ENCODE measurements around the gene MOSPD3.
A peak's percentile ranks its signal among the peaks of the same experiment; 100 is the strongest.
"Not testable (repeated sequence)": the region's sequence is repeated elsewhere in the genome, so short reads cannot be mapped to it uniquely, and the experiment has no call there.

The MOSPD3 gene

GRCh38 chr7:100564405-100564804 is 47.9 kb upstream of the MOSPD3 start:
- DNase-seq (ENCODE audit: low spot score); H4K91ac ChIP-seq (ENCODE audit: low read depth, low read length, poor library complexity); H2AFZ ChIP-seq (ENCODE audit: low read length); H2BK5ac ChIP-seq (ENCODE audit: low read length); H2BK120ac ChIP-seq (ENCODE audit: low read depth, low read length); H3K9me3 ChIP-seq (replicated peaks in 1 of 2; ENCODE audit: control insufficient read depth in 2 of 2, insufficient read depth in 1 of 2, low read depth in 1 of 2, low read length in 2 of 2); H3K14ac ChIP-seq (ENCODE audit: low read length); H4K8ac ChIP-seq (ENCODE audit: low read depth, low read length); H3K79me1 ChIP-seq (ENCODE audit: low read depth, low read length); H2BK12ac ChIP-seq (ENCODE audit: low read length); H3K27me3 ChIP-seq (ENCODE audit: control insufficient read depth in 3 of 3, insufficient read depth in 3 of 3, low read depth in 1 of 3, low read length in 3 of 3); H2BK15ac ChIP-seq (ENCODE audit: low read length); H3K4me2 ChIP-seq (ENCODE audit: insufficient read depth, low read length, poor library complexity, severe bottlenecking); H3K27ac ChIP-seq (replicated peaks; ENCODE audit: low read length); H3K4me3 ChIP-seq (ENCODE audit: low read length in 2 of 2): not testable (repeated sequence)
- Histone ChIP-seq H3K36me3 (replicated peaks in 1 of 2; ENCODE audit: control insufficient read depth in 2 of 2, insufficient read depth in 2 of 2, low read length in 2 of 2) (peaks cover 4 to 23% of the 10 kb centered on the region in 2 donors), H2AK5ac (ENCODE audit: low read depth, low read length) (peak overlapping the region; percentile 73), H3K18ac (ENCODE audit: low read length) (peak overlapping the region; percentile 34), H3K9ac (ENCODE audit: low read depth, low read length, poor library complexity) (peak overlapping the region; percentile 63), H3K23ac (ENCODE audit: low read depth, low read length, poor library complexity) (peak overlapping the region; percentile 59), H3K4me1 (ENCODE audit: control insufficient read depth in 2 of 2, insufficient read depth in 1 of 2, low read depth in 1 of 2, low read length in 2 of 2) (peaks cover 8 to 26% of the 10 kb centered on the region in 2 donors), H3K4ac (ENCODE audit: low read length) (peak overlapping the region; percentile 84)
- no CpG with 5 or more reads among the region's 6 CpGs for WGBS, 2 donors (ENCODE audit: extremely low coverage in 2 of 2, insufficient read length in 2 of 2, insufficient replicate concordance in 1 of 2)

GRCh38 chr7:100565133-100565571 is 47.2 kb upstream of the MOSPD3 start:
- Histone ChIP-seq H4K8ac (ENCODE audit: low read depth, low read length) (no peak overlapping the region), H2BK12ac (ENCODE audit: low read length) (no peak overlapping the region), H4K91ac (ENCODE audit: low read depth, low read length, poor library complexity) (no peak overlapping the region), H3K4ac (ENCODE audit: low read length) (no peak overlapping the region), H3K27ac (replicated peaks; ENCODE audit: low read length) (no peak overlapping the region), H2BK15ac (ENCODE audit: low read length) (no peak overlapping the region), H3K4me2 (ENCODE audit: insufficient read depth, low read length, poor library complexity, severe bottlenecking) (no peak overlapping the region), H2BK5ac (ENCODE audit: low read length) (no peak overlapping the region), H3K18ac (ENCODE audit: low read length) (no peak overlapping the region), H3K23ac (ENCODE audit: low read depth, low read length, poor library complexity) (no peak overlapping the region), H2AK5ac (ENCODE audit: low read depth, low read length) (no peak overlapping the region), H3K9ac (ENCODE audit: low read depth, low read length, poor library complexity) (no peak overlapping the region), H3K79me1 (ENCODE audit: low read depth, low read length) (peaks cover 2% of the 10 kb centered on the region), H3K27me3 (ENCODE audit: control insufficient read depth in 3 of 3, insufficient read depth in 3 of 3, low read depth in 1 of 3, low read length in 3 of 3) (peaks cover 0 to 2% (median 0%) of the 10 kb centered on the region in 3 experiments), H2AFZ (ENCODE audit: low read length) (no peak overlapping the region), H3K9me3 (replicated peaks in 1 of 2; ENCODE audit: control insufficient read depth in 2 of 2, insufficient read depth in 1 of 2, low read depth in 1 of 2, low read length in 2 of 2) (peaks cover 0 to 1% of the 10 kb centered on the region in 2 donors), H3K36me3 (replicated peaks in 1 of 2; ENCODE audit: control insufficient read depth in 2 of 2, insufficient read depth in 2 of 2, low read length in 2 of 2) (peaks cover 4 to 23% of the 10 kb centered on the region in 2 donors), H3K4me1 (ENCODE audit: control insufficient read depth in 2 of 2, insufficient read depth in 1 of 2, low read depth in 1 of 2, low read length in 2 of 2) (peaks cover 12 to 33% of the 10 kb centered on the region in 2 donors), H3K14ac (ENCODE audit: low read length) (no peak overlapping the region), H3K4me3 (ENCODE audit: low read length in 2 of 2) (no peak overlapping the region), H2BK120ac (ENCODE audit: low read depth, low read length) (no peak overlapping the region)
- DNase-seq (ENCODE audit: low spot score) = no peak
- no CpG with 5 or more reads among the region's 11 CpGs for WGBS, 2 donors (ENCODE audit: extremely low coverage in 2 of 2, insufficient read length in 2 of 2, insufficient replicate concordance in 1 of 2)

GRCh38 chr7:100566018-100566531 is 46.3 kb upstream of the MOSPD3 start:
- no peak overlapping the region for H2BK5ac ChIP-seq (ENCODE audit: low read length)
- no peak overlapping the region for H2BK12ac ChIP-seq (ENCODE audit: low read length)
- DNase-seq (ENCODE audit: low spot score) = no peak
- peaks cover 0 to 2% of the 10 kb centered on the region in 2 donors for H3K9me3 ChIP-seq (replicated peaks in 1 of 2; ENCODE audit: control insufficient read depth in 2 of 2, insufficient read depth in 1 of 2, low read depth in 1 of 2, low read length in 2 of 2)
- H3K4me1 ChIP-seq (ENCODE audit: control insufficient read depth in 2 of 2, insufficient read depth in 1 of 2, low read depth in 1 of 2, low read length in 2 of 2) = peaks cover 17 to 37% of the 10 kb centered on the region in 2 donors
- H2BK120ac ChIP-seq (ENCODE audit: low read depth, low read length) = no peak overlapping the region
- no peak overlapping the region for H4K91ac ChIP-seq (ENCODE audit: low read depth, low read length, poor library complexity)
- peaks cover 3 to 23% of the 10 kb centered on the region in 2 donors for H3K36me3 ChIP-seq (replicated peaks in 1 of 2; ENCODE audit: control insufficient read depth in 2 of 2, insufficient read depth in 2 of 2, low read length in 2 of 2)
- H3K4me3 ChIP-seq (ENCODE audit: low read length in 2 of 2) = no peak overlapping the region
- no peak overlapping the region for H3K27ac ChIP-seq (replicated peaks; ENCODE audit: low read length)
- no peak overlapping the region for H3K4me2 ChIP-seq (ENCODE audit: insufficient read depth, low read length, poor library complexity, severe bottlenecking)
- peaks cover 0 to 7% (median 0%) of the 10 kb centered on the region in 3 experiments for H3K27me3 ChIP-seq (ENCODE audit: control insufficient read depth in 3 of 3, insufficient read depth in 3 of 3, low read depth in 1 of 3, low read length in 3 of 3)
- H4K8ac ChIP-seq (ENCODE audit: low read depth, low read length) = no peak overlapping the region
- no peak overlapping the region for H2BK15ac ChIP-seq (ENCODE audit: low read length)
- WGBS, 2 donors (ENCODE audit: extremely low coverage in 2 of 2, insufficient read length in 2 of 2, insufficient replicate concordance in 1 of 2) = no CpG with 5 or more reads among the region's 6 CpGs
- H3K14ac ChIP-seq (ENCODE audit: low read length) = no peak overlapping the region
- H3K4ac ChIP-seq (ENCODE audit: low read length) = no peak overlapping the region
- H3K79me1 ChIP-seq (ENCODE audit: low read depth, low read length) = peaks cover 3% of the 10 kb centered on the region
- no peak overlapping the region for H3K18ac ChIP-seq (ENCODE audit: low read length)
- no peak overlapping the region for H3K9ac ChIP-seq (ENCODE audit: low read depth, low read length, poor library complexity)
- no peak overlapping the region for H2AFZ ChIP-seq (ENCODE audit: low read length)
- H3K23ac ChIP-seq (ENCODE audit: low read depth, low read length, poor library complexity) = no peak overlapping the region
- no peak overlapping the region for H2AK5ac ChIP-seq (ENCODE audit: low read depth, low read length)

- Histone ChIP-seq H2BK120ac (ENCODE audit: low read depth, low read length) (no peak overlapping the region), H3K4me3 (ENCODE audit: low read length in 2 of 2) (no peak overlapping the region), H3K4ac (ENCODE audit: low read length) (no peak overlapping the region), H3K23ac (ENCODE audit: low read depth, low read length, poor library complexity) (no peak overlapping the region), H3K4me1 (ENCODE audit: control insufficient read depth in 2 of 2, insufficient read depth in 1 of 2, low read depth in 1 of 2, low read length in 2 of 2) (peaks cover 28 to 46% of the 10 kb centered on the region in 2 donors), H2AK5ac (ENCODE audit: low read depth, low read length) (no peak overlapping the region), H2BK12ac (ENCODE audit: low read length) (no peak overlapping the region), H2AFZ (ENCODE audit: low read length) (no peak overlapping the region), H3K27me3 (ENCODE audit: control insufficient read depth in 3 of 3, insufficient read depth in 3 of 3, low read depth in 1 of 3, low read length in 3 of 3) (peaks cover 0 to 13% (median 0%) of the 10 kb centered on the region in 3 experiments), H4K91ac (ENCODE audit: low read depth, low read length, poor library complexity) (no peak overlapping the region), H4K8ac (ENCODE audit: low read depth, low read length) (no peak overlapping the region), H3K27ac (replicated peaks; ENCODE audit: low read length) (no peak overlapping the region), H3K9ac (ENCODE audit: low read depth, low read length, poor library complexity) (no peak overlapping the region), H2BK15ac (ENCODE audit: low read length) (no peak overlapping the region), H2BK5ac (ENCODE audit: low read length) (no peak overlapping the region), H3K14ac (ENCODE audit: low read length) (no peak overlapping the region), H3K18ac (ENCODE audit: low read length) (no peak overlapping the region), H3K36me3 (replicated peaks in 1 of 2; ENCODE audit: control insufficient read depth in 2 of 2, insufficient read depth in 2 of 2, low read length in 2 of 2) (peaks cover 3 to 14% of the 10 kb centered on the region in 2 donors), H3K9me3 (replicated peaks in 1 of 2; ENCODE audit: control insufficient read depth in 2 of 2, insufficient read depth in 1 of 2, low read depth in 1 of 2, low read length in 2 of 2) (peaks cover 0 to 2% of the 10 kb centered on the region in 2 donors), H3K79me1 (ENCODE audit: low read depth, low read length) (peaks cover 3% of the 10 kb centered on the region), H3K4me2 (ENCODE audit: insufficient read depth, low read length, poor library complexity, severe bottlenecking) (no peak overlapping the region)
- DNase-seq (ENCODE audit: low spot score) = no peak
- WGBS, 2 donors (ENCODE audit: extremely low coverage in 2 of 2, insufficient read length in 2 of 2, insufficient replicate concordance in 1 of 2) = no CpG with 5 or more reads among the region's 12 CpGs
These were observed 45.2 kb upstream of the MOSPD3 start for GRCh38 chr7:100567031-100567730.
